ENCODE measurements around the gene ACTL6B.

Gene ACTL6B

DNA sequence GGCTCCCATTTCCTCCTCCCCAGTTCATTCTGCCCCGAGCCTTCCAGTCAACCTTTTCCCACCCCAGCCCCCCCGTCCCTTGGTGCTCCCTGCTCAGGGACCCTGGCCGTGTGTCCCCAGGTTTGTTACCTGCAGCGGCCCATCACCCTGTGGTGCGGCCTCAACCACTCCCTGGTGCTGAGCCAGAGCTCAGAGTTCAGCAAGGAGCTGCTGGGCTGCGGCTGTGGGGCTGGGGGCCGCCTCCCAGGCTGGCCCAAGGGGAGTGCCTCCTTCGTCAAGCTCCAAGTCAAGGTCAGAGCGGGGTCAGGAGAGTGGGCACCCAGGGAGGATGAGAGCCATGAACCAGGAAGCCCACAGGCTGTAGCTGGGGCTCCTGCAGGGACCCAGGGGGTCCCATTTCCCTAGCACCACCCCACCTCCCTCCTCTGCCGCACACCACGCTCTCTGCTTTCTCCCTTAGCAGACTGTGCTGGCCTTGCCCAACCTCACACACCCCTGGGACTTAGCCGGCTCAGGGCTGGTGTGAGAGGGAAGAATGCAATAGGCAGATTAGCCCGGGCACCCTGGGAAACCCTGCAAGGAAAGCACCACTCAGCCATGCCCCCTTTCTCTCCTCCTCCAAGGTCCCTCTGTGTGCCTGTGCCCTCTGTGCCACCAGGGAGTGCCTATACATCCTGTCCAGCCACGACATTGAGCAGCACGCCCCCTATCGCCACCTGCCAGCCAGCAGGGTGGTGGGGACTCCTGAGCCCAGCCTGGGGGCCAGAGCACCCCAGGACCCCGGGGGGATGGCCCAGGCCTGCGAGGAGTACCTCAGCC is 56.1 kb downstream of the ACTL6B start:
- no peak overlapping the region for H3K4me3 ChIP-seq (ENCODE audit: low read length)
- no peak for TF ChIP-seq CTCF (conservative IDR thresholded peaks at IDR 0.05; ENCODE audit: low read length)
- DNase-seq (ENCODE audit: low read depth), result no peak

DNA sequence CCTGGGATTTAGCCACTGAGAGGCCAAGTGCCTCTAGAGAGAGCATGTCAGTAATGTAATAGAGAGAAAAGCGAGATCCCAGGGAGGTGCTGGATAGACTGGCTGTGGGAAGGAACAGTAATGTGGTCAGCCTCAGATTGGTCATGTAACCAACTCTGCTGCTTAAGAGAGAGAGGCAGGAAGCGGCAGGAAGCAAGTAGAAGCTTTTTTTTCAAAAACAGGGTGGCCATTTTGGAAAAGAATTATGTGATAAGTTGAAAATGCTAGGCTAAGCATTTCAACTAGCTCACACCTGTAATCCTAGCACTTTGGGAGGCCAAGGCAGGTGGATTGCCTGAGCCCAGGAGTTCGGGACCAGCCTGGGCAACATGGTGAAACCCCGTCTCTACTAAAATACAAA is 57.8 kb downstream of the ACTL6B start:
- TF ChIP-seq CTCF (conservative IDR thresholded peaks at IDR 0.05; ENCODE audit: low read length), result no peak
- no peak for DNase-seq (ENCODE audit: low read depth)
- H3K4me3 ChIP-seq (ENCODE audit: low read length), result no peak overlapping the region

- no peak for TF ChIP-seq CTCF (conservative IDR thresholded peaks at IDR 0.05; ENCODE audit: low read length)
- no peak overlapping the region for H3K4me3 ChIP-seq (ENCODE audit: low read length)
- no peak for DNase-seq (ENCODE audit: low read depth)
Measured at GRCh38 chr7:100595188-100595587, 61.1 kb downstream of the ACTL6B start.

All from AG10803 (cell line).